Measurements from ENCODE around the gene ITPR2. TPM values are rescaled to one million over a fixed set of nuclear protein-coding genes. Genes with fewer than 3 reads are reported as not detected.

Gene ITPR2
- total and polyA plus RNA-seq, 2 of the 8 experiments (the other 6 are each of a cell fraction or from before 2014, with no cell fraction given), result 4.1 to 48.3 TPM

- DNase-seq (ENCODE audit: low read depth in 1 of 2, low spot score in 2 of 2) (no peak), FAIRE-seq (no peak)
- H3K14ac ChIP-seq (ENCODE audit: insufficient read length), result no peak overlapping the region
- H3K9ac ChIP-seq (replicated peaks in 1 of 4; ENCODE audit: extremely low read depth in 1 of 4, low read depth in 3 of 4, low read length in 3 of 4), result no peak overlapping the region
- no peak overlapping the region for H2BK12ac ChIP-seq (ENCODE audit: low read depth, low read length)
- H2BK15ac ChIP-seq (ENCODE audit: low read length), result no peak overlapping the region
- H3K56ac ChIP-seq (replicated peaks; ENCODE audit: insufficient read length, low read depth, low read length), result no peak overlapping the region
- no peak overlapping the region for H2AFZ ChIP-seq (ENCODE audit: low read length)
- H2BK5ac ChIP-seq (ENCODE audit: low read depth, low read length), result no peak overlapping the region
- no peak overlapping the region for H3K4ac ChIP-seq (replicated peaks; ENCODE audit: insufficient read length, low read depth, low read length)
- H3K23ac ChIP-seq (ENCODE audit: insufficient read length), result no peak overlapping the region
- no peak overlapping the region for H2AK5ac ChIP-seq (ENCODE audit: low read depth, low read length)
- H3K18ac ChIP-seq (ENCODE audit: extremely low read depth, low read length), result no peak overlapping the region
- H3K4me3 ChIP-seq (ENCODE audit: extremely low read depth in 1 of 4, insufficient read depth in 2 of 4, low read depth in 3 of 4, low read length in 4 of 4), result no peak overlapping the region
- no peak overlapping the region for H2BK20ac ChIP-seq (ENCODE audit: low read length)
- H3K9me3 ChIP-seq (ENCODE audit: insufficient read depth in 2 of 2, low read depth in 1 of 2, low read length in 1 of 2), result no peaks in the 10 kb centered on the region
- no peaks in the 10 kb centered on the region for H3K79me1 ChIP-seq (ENCODE audit: low read depth, low read length)
- TF ChIP-seq BCL11A (IDR thresholded peaks at IDR 0.05; ENCODE audit: low read depth in 2 of 2, low read length in 2 of 2) (no peak), CREB1 (IDR thresholded peaks at IDR 0.05) (no peak), JUND (IDR thresholded peaks at IDR 0.05; ENCODE audit: low read length) (no peak), SIRT6 (IDR thresholded peaks at IDR 0.05; ENCODE audit: low read length) (no peak), ASH2L (IDR thresholded peaks at IDR 0.05; ENCODE audit: low read length) (no peak), FOSL1 (IDR thresholded peaks at IDR 0.05; ENCODE audit: insufficient read depth, low read depth, low read length) (no peak), CBX5 (IDR thresholded peaks at IDR 0.05; ENCODE audit: low read depth, low read length) (no peak), POLR2A (IDR thresholded peaks at IDR 0.05; ENCODE audit: control extremely low read depth in 1 of 2, low read depth in 2 of 2, low read length in 2 of 2) (no peak), SIX5 (IDR thresholded peaks at IDR 0.05; ENCODE audit: low read depth, low read length) (no peak), SUZ12 (IDR thresholded peaks at IDR 0.05; ENCODE audit: low read length) (no peak), USF2 (IDR thresholded peaks at IDR 0.05; ENCODE audit: low read length) (no peak)
- H4K5ac ChIP-seq (ENCODE audit: insufficient read length, low read depth, low read length), result no peak overlapping the region
- no peaks in the 10 kb centered on the region for H3K4me1 ChIP-seq (replicated peaks in 1 of 4; ENCODE audit: control insufficient read depth in 3 of 4, insufficient read depth in 4 of 4, low read length in 3 of 4)
- H3K27ac ChIP-seq (ENCODE audit: low read depth, low read length), result no peak overlapping the region
- H4K8ac ChIP-seq (ENCODE audit: extremely low read depth, insufficient read depth, low read length), result no peak overlapping the region
- CTCF ChIA-PET (ENCODE audit: partially characterized antibody), result interaction anchor here (1.8 kb wide), 1 partner anchor 9 kb away, joined by 3 read pairs; no protein-coding TSS in a partner anchor
- H3K27me3 ChIP-seq (replicated peaks in 1 of 4; ENCODE audit: control insufficient read depth in 3 of 4, extremely low read depth in 1 of 4, insufficient read depth in 3 of 4, low read length in 3 of 4), result no peaks in the 10 kb centered on the region
- H3K79me2 ChIP-seq (ENCODE audit: control insufficient read depth in 1 of 2, insufficient read depth in 2 of 2, low read length in 2 of 2), result no peaks in the 10 kb centered on the region
- H3K4me2 ChIP-seq (ENCODE audit: insufficient read depth in 1 of 2, low read depth in 2 of 2, low read length in 2 of 2), result no peak overlapping the region
- H3K36me3 ChIP-seq (ENCODE audit: control insufficient read depth in 2 of 4, insufficient read depth in 4 of 4, low read length in 3 of 4), result peaks cover 2 to 21% (median 10%) of the 10 kb centered on the region in 4 experiments; a peak in 6 of 8 replicates
- 86% methylated on average over 5 of the region's 5 CpGs; no CpG with 5 or more reads in 1 of the 2 experiments for WGBS, 2 experiments (ENCODE audit: extremely low coverage in 1 of 2, insufficient coverage in 1 of 2, insufficient read length in 1 of 2, insufficient replicate concordance in 2 of 2, low coverage in 1 of 2, low lambda C conversion rate in 2 of 2, missing lambda C conversion rate in 1 of 2)
- H2BK120ac ChIP-seq (replicated peaks; ENCODE audit: low read depth, low read length), result no peak overlapping the region
- H3K23me2 ChIP-seq (ENCODE audit: low read depth, low read length), result no peaks in the 10 kb centered on the region; the same call in 1 of the 2 replicates
- POLR2A ChIA-PET (ENCODE audit: partially characterized antibody), result no interaction called here
- H4K20me1 ChIP-seq (replicated peaks in 1 of 2; ENCODE audit: control insufficient read depth in 1 of 2, insufficient read depth in 2 of 2, low read length in 2 of 2), result no peaks in the 10 kb centered on the region
- H4K91ac ChIP-seq (replicated peaks; ENCODE audit: insufficient read length, low read length), result no peak overlapping the region
Observed at GRCh38 chr12:26620907-26621306, 212.1 kb downstream of the ITPR2 start.
